Measurements from ENCODE around the gene U2SURP.
"Not testable (repeated sequence)": the region's sequence is repeated elsewhere in the genome, so short reads cannot be mapped to it uniquely, and the experiment has no call there.

U2SURP gene

GRCh38 chr3:143024351-143024960 is 23.1 kb downstream of the U2SURP start:
- DNase-seq = no peak

GRCh38 chr3:143031327-143031726 is 30.0 kb downstream of the U2SURP start:
- no peak for DNase-seq

DNA sequence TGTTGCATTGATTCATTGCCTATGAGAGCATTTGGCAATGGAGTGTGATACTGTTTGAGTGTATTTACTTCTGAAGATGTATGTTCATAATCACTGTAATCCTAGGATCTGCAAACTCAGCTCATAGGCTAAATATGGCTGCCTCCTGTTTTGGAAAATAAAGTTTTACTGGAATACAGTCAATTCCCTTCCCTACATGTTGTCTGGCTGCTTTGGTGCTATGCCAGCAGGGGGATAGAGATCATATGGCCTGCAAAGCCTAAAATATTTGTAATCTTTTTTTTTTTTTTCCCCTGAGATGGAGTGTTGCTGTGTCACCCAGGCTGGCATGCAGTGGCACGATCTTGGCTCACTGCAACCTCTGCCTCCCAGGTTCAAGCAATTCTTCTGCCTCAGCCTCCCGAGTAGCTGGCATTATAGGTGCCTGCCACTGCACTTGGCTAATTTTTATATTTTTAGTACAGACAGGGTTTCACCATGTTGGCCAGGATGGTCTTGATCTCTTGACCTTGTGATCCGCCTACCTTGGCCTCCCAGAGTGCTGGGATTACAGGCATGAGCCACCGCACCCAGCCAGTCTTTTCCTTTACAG is 30.5 kb downstream of the U2SURP start:
- not testable (repeated sequence) for DNase-seq

- DNase-seq = no peak
Measured at GRCh38 chr3:143035466-143036211, 34.3 kb downstream of the U2SURP start.

DNA sequence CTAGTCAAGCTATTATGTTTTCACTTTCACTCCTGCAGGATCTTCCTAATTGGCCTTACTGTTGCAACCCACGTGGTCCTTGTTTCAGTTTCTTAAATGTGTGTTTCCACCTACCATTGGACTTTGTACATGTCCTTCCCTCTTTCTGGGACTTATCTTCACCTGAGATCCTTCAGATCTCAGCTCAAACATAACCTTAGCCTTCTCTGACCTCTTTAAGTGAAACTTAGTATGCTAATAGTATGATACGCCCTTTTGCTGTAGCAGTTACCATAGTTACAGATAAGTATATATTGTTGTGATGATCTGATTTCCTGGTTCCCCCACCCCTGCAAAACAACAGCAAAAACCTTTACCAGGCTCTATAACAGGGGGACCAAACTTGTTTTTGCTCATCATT is 35.2 kb downstream of the U2SURP start:
- peak; percentile 50 for DNase-seq

GRCh38 chr3:143037867-143038266 is 36.5 kb downstream of the U2SURP start:
- no peak for DNase-seq

DNA sequence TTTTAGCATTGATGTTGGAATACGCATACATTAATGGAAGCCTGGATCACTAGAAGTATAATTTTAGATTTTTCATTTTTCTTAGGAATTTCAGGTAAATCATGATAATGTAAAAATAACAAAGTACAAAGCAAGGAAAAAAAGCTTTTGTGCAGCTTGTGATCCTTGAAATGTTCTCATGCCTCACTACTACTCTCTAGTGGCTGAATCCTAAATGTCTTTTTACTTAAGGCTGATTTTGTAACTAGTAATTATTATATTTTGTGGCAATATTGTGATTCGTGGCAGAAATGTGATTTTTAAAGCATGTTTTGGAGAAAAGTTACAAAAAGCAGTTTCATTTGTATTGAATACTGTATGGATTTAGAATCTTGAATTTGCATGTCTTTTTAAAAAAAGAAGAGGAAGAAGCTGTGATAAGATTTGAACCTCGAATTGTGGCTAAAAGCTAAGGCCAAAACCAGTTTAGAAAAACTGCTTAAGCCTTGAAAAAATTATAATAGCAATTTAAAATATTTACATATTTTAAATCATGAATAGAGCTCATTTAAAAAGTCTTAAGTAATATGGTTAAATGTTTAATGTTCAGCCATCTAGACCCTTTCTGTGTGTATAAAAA is 39.0 kb downstream of the U2SURP start:
- DNase-seq = no peak

DNA sequence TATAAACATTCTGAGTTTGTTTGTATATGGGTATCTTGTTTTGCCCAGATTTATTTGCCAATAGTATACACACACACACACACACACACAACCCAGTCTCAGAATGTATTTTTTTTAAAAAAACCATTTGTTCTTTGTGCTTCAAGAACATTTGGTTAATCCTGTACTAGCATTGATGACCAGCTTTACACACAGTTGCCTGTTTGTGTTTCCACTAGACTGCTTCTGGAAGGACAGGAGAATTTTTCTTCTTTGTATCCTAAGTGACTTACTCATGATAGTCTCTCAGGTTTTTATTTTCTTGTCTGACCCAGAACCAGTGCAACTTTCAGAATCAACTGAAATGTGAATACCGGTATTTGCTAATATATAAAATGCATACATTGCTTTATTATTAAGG is 40.5 kb downstream of the U2SURP start:
- DNase-seq = no peak

DNA sequence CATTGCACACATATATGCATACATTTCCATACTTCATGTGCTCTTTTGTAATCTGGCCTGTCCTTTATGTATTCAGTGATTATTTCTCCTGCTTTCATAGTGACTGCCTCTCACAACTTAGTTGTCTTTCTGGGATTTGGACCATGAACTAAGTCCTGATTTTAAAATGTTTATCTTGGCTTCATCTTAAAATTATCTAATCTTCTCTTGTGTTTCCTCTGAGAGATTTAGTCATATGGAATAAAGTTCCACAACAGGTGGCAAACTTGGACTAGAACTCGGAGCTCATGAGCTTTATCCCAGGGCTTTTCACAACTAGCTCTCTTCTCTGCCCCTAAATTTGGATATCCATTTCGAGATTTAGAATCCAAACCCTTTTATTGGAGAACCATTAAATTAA is 44.3 kb downstream of the U2SURP start:
- no peak for DNase-seq

GRCh38 chr3:143046075-143046474 is 44.7 kb downstream of the U2SURP start:
- DNase-seq = not testable (repeated sequence)

- no peak for DNase-seq
Measured at GRCh38 chr3:143054011-143054410, 52.6 kb downstream of the U2SURP start.

DNA sequence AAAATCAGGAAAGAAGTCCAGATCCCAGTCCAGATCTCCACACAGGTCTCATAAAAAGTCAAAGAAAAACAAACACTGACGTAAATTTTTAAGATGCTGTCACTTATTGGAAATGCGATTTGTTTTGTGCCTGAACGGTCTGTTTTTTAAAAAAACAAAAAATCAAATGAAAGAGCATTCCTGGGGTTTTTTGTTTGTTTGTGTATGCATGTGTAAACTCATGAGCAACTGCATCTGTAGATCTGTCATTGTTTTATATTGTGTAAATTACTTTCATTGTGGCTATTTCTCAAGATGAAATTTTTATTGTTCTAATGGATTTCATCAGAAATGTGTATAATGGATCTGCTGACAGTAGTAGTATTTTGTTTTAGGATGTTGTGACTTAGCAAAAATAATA is 55.0 kb downstream of the U2SURP start:
- DNase-seq = no peak

DNA sequence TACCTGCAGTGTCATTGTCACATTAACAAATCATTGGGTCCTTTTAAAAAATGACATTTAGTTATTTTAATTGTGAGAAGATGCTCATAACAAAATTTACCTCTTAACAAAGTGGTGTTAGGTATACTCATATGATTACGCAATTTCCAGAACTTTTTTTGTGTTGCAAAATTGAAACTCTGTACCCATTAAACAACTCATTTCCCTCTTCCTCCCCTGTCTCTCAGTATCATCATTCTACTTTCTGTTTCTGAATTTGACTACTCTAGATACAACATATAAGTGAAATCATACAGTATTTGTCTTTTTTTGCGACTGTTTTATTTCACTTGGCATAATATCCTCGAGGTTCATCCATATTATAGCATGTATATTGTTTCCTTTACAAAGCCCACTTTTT is 59.5 kb downstream of the U2SURP start:
- DNase-seq = no peak

DNA sequence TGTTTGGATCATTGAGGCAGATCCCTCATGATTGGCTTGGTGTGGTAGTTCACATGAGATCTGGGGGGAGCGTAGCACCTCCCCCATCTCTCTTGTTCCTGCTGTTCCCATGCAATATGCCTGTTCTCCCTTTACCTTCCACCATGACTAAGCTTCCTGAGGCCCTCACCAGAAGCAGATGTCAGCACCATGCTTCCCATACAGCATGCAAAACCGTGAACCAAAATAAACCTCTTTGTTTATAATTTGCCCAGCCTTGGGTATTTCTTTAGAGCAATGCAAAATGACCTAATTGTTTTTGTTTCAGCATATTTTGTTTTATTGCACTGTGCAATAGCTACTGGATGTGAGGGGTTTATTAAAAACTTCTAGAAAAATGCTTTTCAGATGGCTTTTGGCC is 61.6 kb downstream of the U2SURP start:
- DNase-seq = no peak

DNA sequence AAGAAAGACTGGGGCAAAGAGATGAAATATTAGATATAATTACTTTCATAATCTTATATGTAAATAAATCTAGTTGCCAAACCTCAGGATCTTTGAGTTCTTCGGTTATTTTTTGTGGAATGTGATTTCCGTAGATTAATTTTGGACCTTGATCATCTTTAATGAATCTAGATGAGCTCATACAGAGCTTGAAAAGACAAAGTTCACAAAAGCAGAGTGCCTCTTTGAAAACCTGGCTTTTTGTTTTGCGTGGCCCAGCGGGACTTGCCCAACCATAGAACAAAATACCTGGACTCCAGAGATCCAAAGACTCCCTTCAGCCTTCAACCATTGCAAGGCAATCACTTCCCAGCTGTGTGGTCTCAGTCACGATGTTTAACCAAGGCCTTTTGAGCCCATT is 63.4 kb downstream of the U2SURP start:
- DNase-seq = no peak

- DNase-seq = no peak
Measured at GRCh38 chr3:143065364-143065763, 64.0 kb downstream of the U2SURP start.

DNA sequence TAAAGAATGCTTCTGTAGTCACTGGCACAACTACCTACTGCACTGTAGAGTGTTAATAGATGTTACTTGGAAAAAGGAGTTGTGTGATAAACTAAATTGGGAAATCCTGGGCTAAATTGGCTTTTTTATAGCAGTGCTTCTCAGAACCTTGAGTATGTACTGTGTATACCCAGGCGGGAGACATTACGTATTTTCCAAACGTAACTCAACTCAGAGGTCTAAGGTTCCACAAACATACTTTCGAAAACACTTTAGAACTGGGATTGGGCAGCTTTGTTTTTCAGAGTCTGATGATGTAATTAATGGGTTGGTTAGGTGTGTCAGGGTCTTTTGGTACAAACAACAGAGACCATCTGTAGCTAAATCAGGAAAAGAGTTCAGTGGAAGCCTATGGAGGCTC is 64.7 kb downstream of the U2SURP start:
- DNase-seq = no peak

- DNase-seq = no peak
Measured at GRCh38 chr3:143067201-143067600, 65.8 kb downstream of the U2SURP start.

DNA sequence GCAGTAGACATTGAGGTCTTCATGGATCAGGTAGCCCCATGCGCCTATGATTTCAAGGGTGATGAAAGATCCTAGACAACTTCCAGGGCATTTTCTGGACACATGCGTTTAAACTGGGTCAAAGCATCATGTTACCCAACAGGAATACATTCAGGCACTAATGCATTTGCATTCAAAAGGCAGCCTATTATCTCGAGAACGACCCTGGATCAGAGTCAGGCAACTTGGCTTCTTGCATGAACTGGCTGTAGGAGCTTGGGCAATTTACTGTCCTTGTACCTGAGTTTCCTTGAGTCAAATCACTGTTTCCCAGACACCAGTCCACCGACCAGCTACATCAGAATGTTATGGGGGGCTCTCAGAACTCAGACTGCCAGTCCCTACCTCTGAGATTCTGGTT is 66.7 kb downstream of the U2SURP start:
- DNase-seq = no peak

DNA sequence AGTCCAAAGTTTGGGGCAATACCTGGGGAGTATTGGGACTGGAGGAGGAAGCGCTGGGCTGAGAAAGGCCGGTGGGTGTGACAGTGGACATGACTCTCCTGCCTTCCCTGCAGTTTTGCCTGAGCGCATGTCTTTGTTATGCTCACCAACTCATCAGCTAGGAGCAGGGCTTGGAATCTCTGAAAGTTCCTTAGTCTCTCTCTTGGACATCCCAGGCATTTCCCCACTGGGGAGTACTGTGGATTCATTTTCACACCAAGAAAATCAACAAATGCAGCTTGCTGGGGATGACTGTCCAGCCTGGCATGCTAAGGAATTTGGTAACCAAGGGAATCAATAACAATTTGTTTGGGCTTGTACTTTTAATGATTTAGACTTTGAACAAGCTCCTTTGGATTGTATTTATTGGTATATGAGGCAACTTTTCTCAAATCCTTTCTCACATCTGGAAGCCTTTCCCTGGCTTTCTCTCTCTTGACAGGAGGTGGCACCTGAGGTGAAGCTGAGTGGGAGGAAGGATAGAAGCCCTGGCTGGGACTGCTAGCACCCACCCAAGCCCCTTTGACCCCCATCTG is 69.7 kb downstream of the U2SURP start:
- no peak for DNase-seq

DNA sequence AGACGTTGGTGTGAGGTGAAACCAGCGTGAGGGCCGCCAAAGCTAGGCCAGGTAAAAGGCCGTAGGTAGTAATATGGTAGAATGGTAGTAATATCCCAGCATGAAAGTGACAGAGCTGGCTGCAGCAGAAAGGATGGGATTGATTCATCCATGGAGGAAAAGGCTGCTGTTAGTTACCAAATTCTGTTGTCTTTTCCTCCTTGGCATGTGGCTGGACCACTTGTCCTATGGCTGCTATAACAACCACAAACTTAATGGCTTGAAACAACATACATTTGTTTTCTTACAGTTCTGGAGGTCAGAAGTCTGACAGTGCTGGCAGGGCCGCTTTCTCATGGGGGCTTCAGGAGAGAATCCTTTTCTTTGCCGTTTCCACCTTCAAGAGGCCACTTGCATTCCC is 70.4 kb downstream of the U2SURP start:
- DNase-seq = no peak

DNA sequence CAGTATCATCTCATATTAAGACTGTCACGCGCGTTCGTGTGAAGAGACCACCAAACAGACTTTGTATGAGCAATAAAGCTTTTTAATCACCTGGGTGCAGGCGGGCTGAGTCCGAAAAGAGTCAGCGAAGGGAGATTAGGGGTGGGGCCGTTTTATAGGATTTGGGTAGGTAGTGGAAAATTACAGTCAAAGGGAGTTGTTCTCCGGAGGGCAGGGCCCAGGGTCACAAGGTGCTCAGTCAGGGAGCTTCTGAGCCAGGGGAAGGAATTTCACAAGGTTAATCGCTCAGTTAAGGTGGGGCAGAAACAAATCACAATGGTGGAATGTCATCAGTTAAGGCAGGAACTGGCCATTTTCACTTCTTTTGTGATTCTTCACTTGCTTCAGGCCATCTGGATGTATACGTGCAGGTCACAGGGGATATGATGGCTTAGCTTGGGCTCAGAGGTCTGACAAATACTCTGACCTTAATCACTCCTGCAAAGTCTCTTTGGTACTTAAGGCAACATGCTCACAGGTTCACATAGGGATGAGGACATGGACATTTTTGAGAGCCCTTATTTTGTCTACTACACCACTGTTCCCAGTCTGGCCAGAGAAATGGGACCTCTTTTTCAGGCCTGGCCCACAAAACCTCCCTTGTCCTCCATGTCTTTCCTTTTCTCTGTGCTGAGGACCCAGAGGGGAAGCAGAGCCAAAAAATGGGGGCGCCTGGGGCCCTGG is 71.1 kb downstream of the U2SURP start:
- DNase-seq = not testable (repeated sequence)

GRCh38 chr3:143073541-143073940 is 72.2 kb downstream of the U2SURP start:
- not testable (repeated sequence) for DNase-seq
